ENCODE data around the gene LZTS3.
"Not testable (repeated sequence)": the region's sequence is repeated elsewhere in the genome, so short reads cannot be mapped to it uniquely, and the experiment has no call there.

Gene LZTS3

DNA sequence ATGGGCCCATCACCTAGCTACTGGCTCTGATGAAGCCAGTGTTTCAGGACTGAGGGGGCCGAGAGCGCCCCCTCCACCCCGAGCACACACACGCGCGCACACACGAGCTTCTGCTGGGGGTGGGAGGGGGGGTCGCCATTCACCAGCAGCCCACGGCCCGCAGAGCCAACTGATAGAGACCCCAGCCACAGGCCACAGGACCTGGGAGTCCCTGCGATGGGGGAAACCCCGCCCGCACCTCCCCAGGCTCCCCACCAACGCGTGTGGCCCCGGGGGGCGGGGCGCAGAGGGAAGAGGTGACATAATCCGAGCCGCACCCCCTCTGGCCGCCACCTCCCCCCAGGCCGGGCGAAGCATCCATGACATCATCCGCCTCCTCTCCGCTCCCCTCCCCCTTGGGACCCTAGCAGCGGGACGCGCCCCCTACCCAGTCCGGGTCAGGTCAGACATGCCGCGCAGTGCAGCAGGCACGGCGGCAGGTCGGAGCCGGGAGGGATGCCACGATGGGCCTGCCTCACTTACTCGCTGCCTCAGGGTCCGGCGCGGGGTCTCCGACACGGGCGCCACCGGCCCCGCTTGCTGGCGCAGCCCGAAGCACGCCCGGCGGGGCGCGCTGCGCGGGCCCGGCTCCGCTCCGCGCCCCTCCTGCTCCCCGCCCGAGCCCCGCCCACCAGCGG is at the start of gene LZTS3:
TSS of gene LZTS3 (minus strand) at position 617 of the 677 bp plus-strand sequence. CDS start 6,386 bp downstream, outside the sequence.
- DNase-seq, result peak; percentile 66

DNA sequence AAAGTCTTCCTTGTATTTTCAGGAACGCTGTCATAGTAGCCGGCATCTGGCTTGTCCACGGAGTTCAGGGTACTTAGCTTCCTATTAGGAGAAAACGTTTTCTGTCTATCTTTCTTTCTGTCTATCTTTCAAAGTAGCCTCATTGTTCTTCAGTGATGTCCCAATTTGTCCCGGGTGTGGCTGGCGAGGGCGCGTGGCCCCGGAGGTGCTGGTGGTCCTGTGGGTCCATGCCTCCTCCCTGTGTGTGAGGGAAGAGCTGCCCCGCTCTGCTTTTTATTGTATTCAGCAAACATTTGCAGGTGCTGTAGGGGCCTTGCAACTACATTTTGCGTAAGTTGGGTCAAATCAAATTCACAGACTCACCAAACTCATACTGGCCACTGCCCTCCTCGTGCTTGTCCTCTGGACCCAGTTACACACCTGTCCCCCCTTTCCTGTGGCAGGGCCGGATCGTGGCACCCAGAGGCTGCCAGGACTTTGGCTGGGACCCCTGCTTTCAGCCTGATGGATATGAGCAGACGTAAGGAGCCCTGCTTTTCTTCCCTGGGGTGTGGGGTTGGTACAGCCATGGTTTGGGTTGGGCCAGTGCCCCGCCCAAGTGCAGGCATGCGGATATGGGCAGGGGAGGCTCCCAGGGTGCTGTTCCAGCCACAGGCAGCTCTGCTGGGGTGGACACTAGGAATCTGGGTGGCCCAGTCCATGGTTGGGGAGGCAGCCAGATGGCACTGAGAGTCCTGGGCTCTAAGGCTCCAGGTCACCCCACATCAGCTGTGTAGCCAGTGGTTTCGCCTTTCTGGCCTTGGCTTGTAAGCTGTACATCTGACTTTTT is 48.3 kb upstream of the LZTS3 start:
- DNase-seq, result no peak

DNA sequence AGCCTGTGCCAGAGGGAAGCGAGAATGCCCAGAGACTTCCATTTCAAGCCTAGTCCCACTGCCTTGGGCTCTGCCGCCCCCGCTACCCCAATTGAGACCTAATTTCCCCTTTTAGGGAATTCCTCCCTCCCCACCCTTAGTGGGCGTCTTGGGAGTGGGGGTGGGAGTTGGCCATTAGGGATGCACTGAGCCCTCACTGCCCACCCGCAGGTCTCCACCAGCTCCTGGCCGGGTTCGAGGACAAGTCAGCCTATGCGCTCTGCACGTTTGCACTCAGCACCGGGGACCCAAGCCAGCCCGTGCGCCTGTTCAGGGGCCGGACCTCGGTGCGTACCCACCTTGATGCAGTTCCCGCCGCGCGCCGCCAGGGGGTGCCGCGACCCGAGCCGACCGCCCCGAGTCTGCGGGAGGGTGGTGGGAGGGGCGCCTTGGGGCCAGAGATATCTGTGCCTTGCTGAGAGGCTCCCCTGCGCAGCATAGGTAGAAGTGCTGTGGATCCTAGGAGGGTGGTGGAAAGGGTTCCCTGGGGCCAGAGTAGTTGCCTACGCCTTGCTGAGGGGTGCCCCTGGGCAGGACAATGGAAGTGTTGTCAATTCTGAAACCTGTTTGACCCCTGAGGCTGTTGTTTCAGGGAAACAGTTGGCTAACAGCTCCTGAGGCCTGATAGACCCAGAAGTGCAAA is 45.1 kb upstream of the LZTS3 start:
- peak; percentile 24 for DNase-seq

DNA sequence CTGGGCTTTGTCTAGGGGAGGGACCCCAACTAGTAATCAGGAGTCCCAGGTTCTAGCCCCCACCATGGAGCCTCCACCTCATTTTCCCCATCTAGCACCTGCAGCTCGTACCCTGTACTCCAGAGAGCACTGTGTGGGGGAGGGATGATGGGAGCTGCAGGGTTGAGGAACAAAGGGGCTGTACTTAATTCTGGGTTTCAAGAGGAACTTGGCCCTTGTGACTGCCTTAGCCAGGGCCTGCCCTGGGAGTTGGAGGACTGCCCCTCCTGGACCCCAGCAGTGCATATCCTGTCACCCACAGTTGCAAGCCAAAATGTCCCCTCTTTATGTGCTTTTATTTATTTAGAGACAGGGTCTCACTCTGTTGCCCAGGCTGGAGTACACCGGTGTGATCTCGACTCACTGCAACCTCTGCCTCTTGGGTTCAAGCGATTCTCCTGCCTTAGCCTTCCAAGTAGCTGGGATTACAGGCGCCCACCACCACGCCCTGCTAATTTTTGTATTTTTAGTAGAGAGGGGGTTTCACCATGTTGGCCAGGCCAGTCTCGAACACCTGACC is 42.1 kb upstream of the LZTS3 start:
- not testable (repeated sequence) for DNase-seq

DNA sequence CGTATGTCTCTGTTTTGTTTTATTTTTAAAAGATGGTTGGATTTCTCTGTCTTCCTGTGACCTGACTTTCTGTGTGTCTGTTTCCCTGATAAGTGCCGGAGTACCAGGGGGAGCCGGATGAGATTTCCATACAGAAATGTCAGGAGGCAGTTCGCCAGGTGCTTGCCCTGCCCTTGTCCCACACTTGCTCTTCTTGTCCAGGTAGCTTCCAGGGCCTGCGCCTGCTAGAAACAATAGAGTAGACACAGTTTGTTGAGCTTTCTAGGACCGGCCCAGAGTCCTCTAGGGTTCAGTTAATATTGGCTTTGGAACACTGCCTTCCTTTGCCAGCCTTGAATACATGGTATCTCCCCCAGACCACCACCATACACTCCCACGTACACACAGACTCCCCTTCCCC is 39.9 kb upstream of the LZTS3 start:
- no peak for DNase-seq

DNA sequence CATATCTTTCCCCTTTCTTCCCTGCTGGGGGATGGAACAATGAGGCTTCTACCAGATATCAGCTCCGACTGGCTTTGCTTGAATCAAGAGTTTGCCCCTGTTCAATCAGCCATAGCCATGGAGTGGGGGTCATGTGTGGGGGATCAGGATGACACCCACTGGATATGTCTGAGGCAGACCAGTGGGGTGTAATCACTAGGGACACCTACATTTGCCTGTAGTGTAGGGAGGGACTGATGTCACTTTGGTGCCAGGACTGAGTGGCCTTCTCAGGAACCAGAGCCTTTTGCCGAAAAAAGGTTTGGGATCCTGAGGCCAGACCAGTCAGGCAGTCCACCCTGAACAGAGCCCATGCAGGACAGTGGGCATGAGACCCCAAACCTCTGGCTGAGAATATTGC is 37.0 kb upstream of the LZTS3 start:
- DNase-seq, result no peak

DNA sequence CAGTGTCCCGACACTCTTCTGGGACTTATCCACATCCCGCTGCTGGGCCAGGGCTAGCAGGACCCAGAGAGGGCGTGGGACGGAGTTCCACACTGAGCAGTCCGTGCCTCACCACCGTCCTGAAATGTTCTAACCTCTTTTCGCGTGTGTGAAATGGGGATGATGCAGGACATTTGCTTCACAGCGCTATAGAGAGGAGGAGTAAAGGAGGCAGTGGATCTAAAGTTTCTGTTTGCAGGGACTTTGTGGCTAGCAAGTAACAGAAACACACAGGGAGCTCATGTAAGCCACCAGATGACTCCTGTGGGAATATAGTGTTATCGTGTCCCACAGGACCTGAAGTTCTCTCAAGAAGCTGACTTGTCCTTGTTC is 36.6 kb upstream of the LZTS3 start:
- no peak for DNase-seq

DNA sequence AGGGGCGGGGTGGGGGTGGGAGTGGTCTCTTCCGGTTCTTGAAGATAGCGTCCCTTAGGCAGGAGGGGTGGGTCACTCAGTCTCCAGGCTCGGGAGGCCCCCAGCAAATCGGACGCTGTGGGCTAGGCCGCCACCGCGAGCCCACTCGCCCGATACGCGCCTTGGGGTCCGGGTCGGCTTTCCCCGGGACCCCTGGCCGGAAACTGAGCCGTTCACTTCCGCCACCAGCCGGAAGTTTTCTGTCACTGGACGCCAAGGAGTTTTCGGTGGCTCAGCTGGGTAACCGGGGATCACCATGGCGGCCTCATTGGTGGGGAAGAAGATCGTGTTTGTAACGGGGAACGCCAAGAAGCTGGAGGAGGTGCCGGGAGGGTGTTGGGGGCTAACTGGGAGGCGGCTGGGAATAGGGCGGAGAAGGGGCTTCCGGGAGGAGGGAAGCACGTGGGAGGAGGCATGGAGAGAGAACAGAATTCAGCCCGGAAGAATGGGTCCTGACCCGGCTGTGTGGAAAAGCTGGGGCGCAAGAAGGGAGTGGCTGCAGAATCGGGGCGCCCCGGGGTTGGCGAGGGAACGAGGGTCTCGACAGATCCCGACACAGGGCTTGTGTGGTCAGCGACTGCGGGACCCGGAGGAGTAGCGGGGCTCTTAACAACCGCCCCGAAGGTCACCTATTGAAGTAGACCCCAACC is 36.1 kb upstream of the LZTS3 start, which contains the start of gene ITPA:
TSS of gene ITPA (plus strand) at position 242 of the 689 bp plus-strand sequence. CDS start at position 296, 54 bp downstream.
- peak; percentile 45 for DNase-seq

DNA sequence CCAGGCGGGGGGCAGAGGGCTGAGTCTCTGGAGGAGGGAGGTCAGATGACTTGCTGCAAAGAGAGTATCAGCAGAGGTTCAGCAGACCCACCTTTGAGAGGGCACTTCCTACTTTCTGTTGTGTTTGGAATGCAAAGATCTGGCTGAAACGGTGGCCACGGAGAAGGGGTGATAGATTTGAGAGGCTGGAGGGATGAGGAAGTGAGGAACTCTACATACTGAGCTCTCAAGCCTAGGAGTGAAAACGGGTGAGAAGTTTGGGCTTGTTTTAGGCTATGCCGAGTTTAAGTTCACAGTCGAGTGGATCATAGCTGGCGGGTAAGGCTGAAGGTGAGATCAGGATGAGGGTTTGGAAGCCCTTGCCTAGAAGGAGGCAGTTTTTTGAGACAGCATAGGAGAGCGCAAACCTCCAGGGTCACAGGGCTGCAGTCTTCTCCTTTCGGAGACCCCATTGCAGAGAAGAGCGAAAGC is 35.5 kb upstream of the LZTS3 start:
- no peak for DNase-seq

DNA sequence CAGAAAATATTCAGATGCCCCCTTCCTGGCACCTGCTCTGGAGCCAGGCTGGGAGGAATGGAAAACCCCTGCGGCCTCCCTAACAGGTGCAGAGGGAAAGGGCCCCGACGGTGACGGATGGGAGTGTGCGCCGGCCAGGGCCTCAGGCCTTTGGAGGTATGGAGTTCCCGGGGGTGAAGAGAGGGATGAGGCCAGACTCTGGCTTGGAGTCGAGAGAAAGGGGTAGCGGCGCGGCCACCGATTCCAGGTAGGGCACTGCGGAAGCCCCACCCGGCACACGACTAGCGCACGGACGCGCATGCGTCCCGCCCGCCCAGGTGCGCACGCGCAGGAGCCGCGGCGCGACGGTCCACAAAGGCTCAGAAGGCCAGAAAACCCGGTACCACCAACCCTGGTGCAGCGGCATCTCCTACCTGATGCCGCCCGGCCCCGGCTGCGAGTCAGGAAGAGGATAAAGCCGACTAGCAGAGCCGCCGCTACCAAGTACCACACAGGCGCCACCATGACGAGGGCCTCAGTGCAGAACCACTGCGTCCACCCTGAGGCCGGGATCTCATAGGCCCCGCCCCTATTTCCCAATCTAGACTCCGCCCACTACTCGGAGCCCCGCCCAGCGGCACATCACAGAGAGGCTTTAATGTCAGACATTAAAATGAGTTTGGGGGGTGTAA is 30.9 kb upstream of the LZTS3 start, which contains the start of gene DDRGK1:
TSS of gene DDRGK1 (minus strand) at position 559 of the 671 bp plus-strand sequence. CDS start at position 504, 55 bp downstream.
- DNase-seq, result peak; percentile 88

DNA sequence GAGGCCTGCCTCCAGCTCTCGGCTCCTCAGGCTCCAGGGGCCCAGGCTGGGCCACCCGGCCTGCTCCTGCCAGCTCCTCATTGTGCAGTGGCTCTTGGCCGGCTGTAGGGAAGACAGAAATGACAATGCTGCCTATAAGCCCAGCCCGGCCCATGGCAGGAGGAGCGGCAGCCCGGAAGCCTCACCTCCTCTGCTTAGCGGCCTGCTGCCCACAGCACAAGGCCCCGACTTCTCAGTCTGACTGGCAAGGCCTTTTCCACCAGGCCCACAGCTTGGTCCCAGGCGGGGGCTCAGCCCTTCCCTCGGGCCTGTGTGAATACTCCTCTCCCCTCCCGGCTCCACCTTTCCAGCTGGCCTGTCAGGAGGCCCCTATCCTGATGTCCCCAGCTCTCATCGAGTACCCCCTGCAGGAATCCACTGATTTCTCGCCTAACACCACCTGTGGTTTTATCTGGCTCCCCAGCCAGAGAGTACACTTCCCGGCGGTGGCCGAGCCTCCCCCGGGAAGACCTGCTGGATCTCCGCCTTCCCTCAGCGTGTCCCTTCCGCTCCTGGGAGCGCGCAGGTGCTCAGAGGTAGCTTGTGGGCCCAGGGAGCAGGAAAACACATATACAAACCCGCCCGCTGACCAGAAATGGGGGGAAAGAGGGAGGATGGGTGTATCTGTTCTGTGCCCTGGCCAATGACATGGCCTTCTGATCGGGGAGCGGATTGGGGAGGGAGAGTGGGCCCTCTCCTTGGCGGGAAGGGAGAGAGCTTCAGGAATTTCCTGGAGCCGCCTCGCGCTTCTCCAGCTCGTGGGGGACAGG is 30.2 kb upstream of the LZTS3 start:
- no peak for DNase-seq

DNA sequence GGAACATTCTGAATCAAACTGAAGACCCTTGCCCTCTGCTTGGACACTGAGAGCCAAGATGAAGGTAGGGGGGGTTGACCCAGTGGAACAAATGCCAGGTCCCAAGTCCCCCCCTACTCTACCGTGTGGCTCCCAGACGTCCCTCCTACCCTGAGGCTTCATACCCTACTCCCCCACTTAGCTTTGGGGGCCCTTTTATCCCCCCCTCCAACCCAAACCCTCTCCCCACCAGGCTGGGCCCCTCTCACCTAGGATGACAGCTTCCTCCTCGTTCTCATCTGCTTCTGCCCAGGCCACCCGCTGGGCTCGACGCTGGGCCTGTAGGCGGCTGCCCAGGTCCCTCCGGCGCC is 29.6 kb upstream of the LZTS3 start:
- DNase-seq, result no peak

DNA sequence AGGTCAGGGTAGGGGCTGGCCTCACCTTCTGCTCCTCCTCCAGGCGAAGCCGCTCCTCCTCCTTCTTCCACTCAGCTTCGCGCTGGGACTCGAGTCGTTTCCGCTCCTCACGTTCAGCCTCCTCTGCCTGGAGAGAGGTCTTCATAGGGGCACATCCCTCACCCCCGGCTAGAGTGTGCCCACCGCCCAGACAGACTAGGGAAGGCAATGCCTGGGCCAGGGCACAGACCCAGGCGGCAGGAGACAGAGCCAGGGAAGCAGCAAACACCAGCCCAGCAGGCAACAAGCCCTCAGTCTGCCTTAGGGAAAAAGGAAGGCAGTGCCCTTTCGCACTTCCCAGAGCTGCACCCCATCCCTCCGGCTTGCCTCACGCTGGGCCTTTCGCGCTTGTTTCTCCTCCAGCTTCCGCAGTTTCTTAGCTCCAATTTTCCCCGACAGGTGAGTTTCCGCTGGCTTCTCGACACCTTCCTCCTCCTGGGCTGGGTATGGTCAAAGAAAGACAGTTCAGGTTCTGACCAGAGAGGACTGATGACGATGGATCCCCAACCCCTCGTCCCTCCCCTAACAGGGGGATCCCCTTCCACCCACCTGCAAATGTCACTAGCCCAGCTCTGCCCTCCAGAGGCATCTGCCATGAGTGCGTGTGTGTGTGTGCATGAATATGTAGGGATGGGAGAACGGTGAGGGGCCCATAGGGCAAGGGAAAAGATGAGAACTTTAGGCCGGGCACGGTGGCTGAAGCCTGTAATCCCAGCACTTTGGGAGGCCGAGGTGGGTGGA is 26.8 kb upstream of the LZTS3 start:
- DNase-seq, result no peak

DNA sequence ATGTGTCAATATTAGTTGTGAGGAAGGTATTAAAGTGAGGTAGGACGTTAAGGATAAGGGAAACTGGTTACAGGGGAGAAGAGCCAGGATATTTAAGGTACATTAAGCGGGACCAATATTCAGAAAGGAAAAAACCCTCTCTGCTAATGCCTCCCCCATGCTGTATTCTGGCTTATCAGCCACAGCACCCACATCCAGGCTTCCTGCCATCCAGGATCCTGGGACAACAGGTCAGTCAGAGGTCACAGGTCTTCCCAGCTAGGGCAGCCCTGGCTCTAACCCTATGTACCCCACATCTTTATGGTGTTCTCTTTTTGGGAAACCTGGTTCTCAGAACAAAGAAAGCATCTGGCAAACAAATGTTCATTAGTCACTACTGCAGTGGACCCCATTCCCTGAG is 25.9 kb upstream of the LZTS3 start:
- DNase-seq, result no peak

DNA sequence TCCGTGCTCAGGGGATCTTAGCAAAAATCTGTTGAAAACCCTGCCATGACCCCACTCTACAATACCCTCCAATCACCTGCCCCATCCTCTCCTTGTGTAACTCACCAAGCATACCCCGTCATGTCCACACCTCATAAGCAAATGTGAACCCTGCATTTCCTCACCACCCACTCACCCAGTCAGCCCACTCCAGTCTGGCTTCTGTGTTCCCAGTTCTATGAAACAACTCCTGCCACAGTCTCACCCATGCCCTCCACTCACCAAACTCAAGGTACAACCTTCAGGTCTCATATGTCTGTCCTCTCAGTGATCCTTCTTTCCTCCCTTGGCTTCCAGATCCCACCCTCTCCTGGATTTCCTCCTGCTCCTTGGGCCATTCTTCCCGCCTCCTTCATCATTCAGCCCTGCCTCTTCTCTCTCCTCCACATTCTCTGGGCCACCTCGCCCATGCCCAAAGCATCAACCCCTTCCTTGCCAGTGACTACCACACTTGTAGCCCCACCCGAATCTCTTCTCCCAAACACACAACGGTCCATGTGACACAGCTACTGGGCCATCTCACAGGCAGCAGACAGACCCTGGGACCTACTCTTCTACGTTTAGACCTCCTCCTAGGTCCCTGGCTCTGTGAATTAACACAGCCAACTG is 22.4 kb upstream of the LZTS3 start:
- no peak for DNase-seq

DNA sequence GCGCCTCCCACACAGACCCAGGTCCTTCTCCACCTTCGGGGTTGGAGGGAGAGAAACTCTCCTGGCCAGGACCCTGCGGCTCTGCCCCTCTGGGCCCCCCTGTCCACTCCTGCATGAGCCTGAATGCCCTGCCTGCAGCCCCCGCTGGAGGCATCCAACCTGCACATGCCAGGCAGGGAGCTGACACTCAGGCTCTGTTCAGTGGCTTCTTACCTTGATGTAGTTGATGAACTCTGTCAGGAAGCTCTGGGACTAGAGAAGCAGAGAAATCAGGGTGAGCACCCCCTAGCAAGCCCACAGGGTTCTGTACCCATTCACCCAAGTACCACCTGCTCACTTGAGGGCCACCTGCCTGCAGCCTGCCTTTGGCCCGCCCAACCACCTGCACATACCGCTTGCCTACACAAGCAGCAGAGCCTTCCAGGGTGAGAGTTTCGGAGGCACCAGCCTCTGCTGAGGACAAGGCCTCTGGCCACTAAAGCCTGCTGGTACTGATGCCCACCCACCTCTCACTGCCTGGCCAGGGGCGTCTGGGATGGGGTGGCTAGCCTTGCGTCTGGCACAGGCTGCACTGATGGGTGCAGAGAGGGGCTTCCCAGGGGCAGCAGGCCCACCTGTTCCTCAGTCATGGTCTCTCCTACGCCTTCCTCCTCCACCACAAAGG is 21.4 kb upstream of the LZTS3 start:
- no peak for DNase-seq

DNA sequence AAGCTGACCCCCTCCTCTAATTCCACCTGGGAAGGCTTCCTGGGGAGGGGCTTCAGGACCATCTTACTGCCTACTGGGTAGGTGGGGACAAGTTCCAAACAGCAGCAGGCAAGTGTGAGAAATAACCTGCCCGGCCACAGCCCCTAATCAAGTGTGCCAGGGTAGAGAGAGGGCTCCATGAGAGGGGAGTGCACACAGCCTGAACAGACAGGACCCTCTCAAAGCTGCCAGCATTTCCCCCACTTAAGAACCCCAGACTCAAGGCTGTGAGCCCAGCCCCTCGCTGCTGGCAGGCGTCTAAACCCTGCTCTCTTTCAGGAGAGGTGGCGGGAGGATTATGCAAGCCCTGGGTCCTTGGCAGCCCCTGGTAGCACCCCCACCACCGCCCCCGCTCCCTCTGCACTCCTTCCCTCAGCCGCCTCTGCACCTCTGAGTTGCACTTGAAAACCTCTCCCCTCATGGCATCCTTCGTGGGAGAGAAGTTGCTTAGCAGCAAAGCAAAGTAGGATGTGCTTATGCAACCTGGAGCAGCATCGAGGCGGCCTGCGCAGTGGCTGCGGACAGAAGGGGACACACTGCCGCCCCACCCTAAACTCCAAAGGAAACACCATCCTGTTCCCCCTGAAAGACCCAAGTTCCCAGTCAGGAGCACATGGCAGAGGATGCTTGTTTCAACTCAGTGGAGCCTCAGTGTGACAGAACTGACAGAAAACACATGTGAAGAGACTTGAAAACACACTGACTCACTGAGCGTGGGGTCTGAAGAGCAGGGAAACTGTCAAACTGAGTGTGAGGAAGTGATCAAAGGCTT is 20.7 kb upstream of the LZTS3 start:
- DNase-seq, result no peak
